Urinary bladder (tissue), 4 donors: Measurements from ENCODE around the gene KMT2C. TPM values are rescaled to one million over a fixed set of nuclear protein-coding genes. Genes with fewer than 3 reads are reported as not detected.
"Not testable (repeated sequence)": the region's sequence is repeated elsewhere in the genome, so short reads cannot be mapped to it uniquely, and the experiment has no call there.

Experiments
- DNase-seq: peaks from one replicate; pipeline ENCODE4 v3.0.0-alpha.2; 2015; ENCODE audit errors: extremely low spot score
- H3K27ac ChIP-seq: one replicate; pipeline ENCODE4 v1.5.1; 2013; ENCODE audit warnings: low read depth, mild to moderate bottlenecking, moderate library complexity
- H3K36me3 ChIP-seq: one replicate; pipeline ENCODE4 v1.6.1; 2013; ENCODE audit warnings: mild to moderate bottlenecking, moderate library complexity; ENCODE audit not compliant: insufficient read depth
- H3K4me1 ChIP-seq: one replicate; pipeline ENCODE4 v1.6.1; 2013; ENCODE audit warnings: mild to moderate bottlenecking, moderate library complexity; ENCODE audit not compliant: insufficient read depth
- H3K4me3 ChIP-seq: one replicate; pipeline ENCODE4 v1.5.1; 2013; ENCODE audit warnings: low read depth, low read length
- WGBS: extraction: QIAGEN DNeasy Blood & Tissue Kit; methylation state at CpG from one replicate; pipeline ENCODE4 v1.1.7; 2013; 5-methylcytosine and 5-hydroxymethylcytosine counted together
- polyA plus RNA-seq: library from polyadenylated mRNA; stranded (reverse); fragments of 200-250 nt; gene quantifications from one replicate; pipeline ENCODE4 v1.2.3, GENCODE V29; 2013
- total RNA-seq: library from RNA; depleted of rRNA; stranded (reverse); fragments of >200 nt; gene quantifications from one replicate; pipeline ENCODE4 v1.2.3, GENCODE V29; 2014
- donor health status: healthy with polysubstance abuse.
- donor health status: healthy.

KMT2C gene
- total and polyA plus RNA-seq, 2 donors: 16.5 to 105 TPM

GRCh38 chr7:152378497-152378896 lies 57.3 kb downstream of the KMT2C start:
- not testable (repeated sequence) for H3K4me3 ChIP-seq, H3K4me1 ChIP-seq, H3K36me3 ChIP-seq, H3K27ac ChIP-seq, DNase-seq

GRCh38 chr7:152376716-152377484 lies 58.9 kb downstream of the KMT2C start:
- not testable (repeated sequence) for H3K27ac ChIP-seq, H3K4me3 ChIP-seq, H3K4me1 ChIP-seq, H3K36me3 ChIP-seq, DNase-seq
- 86% methylated on average over 8 of the region's 8 CpGs for WGBS

GRCh38 chr7:152370297-152370696 lies 65.5 kb downstream of the KMT2C start:
- Histone ChIP-seq H3K36me3 (no peaks in the 10 kb centered on the region), H3K27ac (no peak overlapping the region), H3K4me3 (no peak overlapping the region), H3K4me1 (peaks cover 3% of the 10 kb centered on the region)
- DNase-seq: no peak

GRCh38 chr7:152369518-152369917 lies 66.3 kb downstream of the KMT2C start:
- DNase-seq: no peak
- Histone ChIP-seq H3K4me1 (peaks cover 3% of the 10 kb centered on the region), H3K27ac (no peak overlapping the region), H3K4me3 (no peak overlapping the region), H3K36me3 (no peaks in the 10 kb centered on the region)
- 63% methylated on average over 3 of the region's 3 CpGs for WGBS

GRCh38 chr7:152367170-152367569 lies 68.6 kb downstream of the KMT2C start:
- Histone ChIP-seq H3K4me3 (no peak overlapping the region), H3K4me1 (peaks cover 3% of the 10 kb centered on the region), H3K36me3 (no peaks in the 10 kb centered on the region), H3K27ac (no peak overlapping the region)
- DNase-seq: no peak
- WGBS: 91% methylated on average over 8 of the region's 8 CpGs

GRCh38 chr7:152366662-152367061 lies 69.1 kb downstream of the KMT2C start:
- H3K36me3 ChIP-seq: no peaks in the 10 kb centered on the region
- peaks cover 3% of the 10 kb centered on the region for H3K4me1 ChIP-seq
- DNase-seq: no peak
- no peak overlapping the region for H3K4me3 ChIP-seq
- WGBS: 73% methylated on average over 32 of the region's 32 CpGs
- H3K27ac ChIP-seq: no peak overlapping the region

GRCh38 chr7:152365982-152366603 lies 69.7 kb downstream of the KMT2C start:
- 95% methylated on average over 6 of the region's 6 CpGs for WGBS
- DNase-seq: no peak
- Histone ChIP-seq H3K36me3 (no peaks in the 10 kb centered on the region), H3K4me3 (no peak overlapping the region), H3K4me1 (peaks cover 3% of the 10 kb centered on the region), H3K27ac (no peak overlapping the region)

- Histone ChIP-seq H3K4me1 (peaks cover 3% of the 10 kb centered on the region), H3K36me3 (no peaks in the 10 kb centered on the region), H3K27ac (no peak overlapping the region), H3K4me3 (no peak overlapping the region)
- 80% methylated on average over 1 of the region's 1 CpG for WGBS
- no peak for DNase-seq
These were observed 72.0 kb downstream of the KMT2C start for GRCh38 chr7:152363798-152364197.

- no peak overlapping the region for H3K4me3 ChIP-seq
- H3K36me3 ChIP-seq: no peaks in the 10 kb centered on the region
- peaks cover 3% of the 10 kb centered on the region for H3K4me1 ChIP-seq
- no peak for DNase-seq
- 57% methylated on average over 6 of the region's 6 CpGs for WGBS
- H3K27ac ChIP-seq: no peak overlapping the region
These were observed 73.5 kb downstream of the KMT2C start for GRCh38 chr7:152362128-152362926.

- Histone ChIP-seq H3K4me1 (no peaks in the 10 kb centered on the region), H3K36me3 (peaks cover 4% of the 10 kb centered on the region), H3K4me3 (no peak overlapping the region), H3K27ac (no peak overlapping the region)
- DNase-seq: no peak
- 47% methylated on average over 2 of the region's 2 CpGs for WGBS
These were observed 80.2 kb downstream of the KMT2C start for GRCh38 chr7:152355474-152356057.

GRCh38 chr7:152354061-152354460 lies 81.7 kb downstream of the KMT2C start:
- Histone ChIP-seq H3K4me3 (no peak overlapping the region), H3K27ac (no peak overlapping the region), H3K4me1 (no peaks in the 10 kb centered on the region), H3K36me3 (peaks cover 4% of the 10 kb centered on the region)
- no peak for DNase-seq
- WGBS: 42% methylated on average over 1 of the region's 1 CpG

GRCh38 chr7:152353281-152353680 lies 82.5 kb downstream of the KMT2C start:
- not testable (repeated sequence) for H3K27ac ChIP-seq, H3K4me3 ChIP-seq, H3K36me3 ChIP-seq, DNase-seq, H3K4me1 ChIP-seq
- WGBS: 99% methylated on average over 5 of the region's 5 CpGs

- H3K4me3 ChIP-seq, DNase-seq, H3K36me3 ChIP-seq, H3K4me1 ChIP-seq, H3K27ac ChIP-seq: not testable (repeated sequence)
- WGBS: 95% methylated on average over 5 of the region's 5 CpGs
These were observed 84.1 kb downstream of the KMT2C start for GRCh38 chr7:152351747-152352146.
